Activated CD8-positive, alpha-beta memory T cell treated with anti-CD3 and anti-CD28 coated beads, Interleukin-2, amount 50 U/mL, for 24 hours (primary cell): ENCODE data around the gene WSCD1.

ENCODE experiments used
- DNase-seq: peaks from one replicate; pipeline ENCODE4 v3.0.0-alpha.2; 2020; ENCODE audit errors: extremely low read depth

The WSCD1 gene

DNA sequence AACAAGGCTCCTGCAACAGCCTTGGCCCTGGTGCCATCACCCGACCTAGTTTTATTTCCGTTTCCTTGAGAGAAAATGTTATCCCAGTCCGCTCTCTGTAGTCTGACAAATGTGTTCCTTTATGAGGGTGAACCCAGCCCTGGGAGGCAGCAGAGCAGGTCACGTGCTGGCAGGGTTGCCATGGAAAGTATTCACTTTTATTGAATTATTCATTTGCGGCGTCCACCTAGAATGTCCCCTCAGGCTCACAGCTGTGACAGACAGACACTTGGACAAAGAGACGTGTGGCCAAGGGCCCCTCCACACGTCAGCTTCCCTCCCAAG lies 90.0 kb downstream of the WSCD1 start:
- DNase-seq = no peak

DNA sequence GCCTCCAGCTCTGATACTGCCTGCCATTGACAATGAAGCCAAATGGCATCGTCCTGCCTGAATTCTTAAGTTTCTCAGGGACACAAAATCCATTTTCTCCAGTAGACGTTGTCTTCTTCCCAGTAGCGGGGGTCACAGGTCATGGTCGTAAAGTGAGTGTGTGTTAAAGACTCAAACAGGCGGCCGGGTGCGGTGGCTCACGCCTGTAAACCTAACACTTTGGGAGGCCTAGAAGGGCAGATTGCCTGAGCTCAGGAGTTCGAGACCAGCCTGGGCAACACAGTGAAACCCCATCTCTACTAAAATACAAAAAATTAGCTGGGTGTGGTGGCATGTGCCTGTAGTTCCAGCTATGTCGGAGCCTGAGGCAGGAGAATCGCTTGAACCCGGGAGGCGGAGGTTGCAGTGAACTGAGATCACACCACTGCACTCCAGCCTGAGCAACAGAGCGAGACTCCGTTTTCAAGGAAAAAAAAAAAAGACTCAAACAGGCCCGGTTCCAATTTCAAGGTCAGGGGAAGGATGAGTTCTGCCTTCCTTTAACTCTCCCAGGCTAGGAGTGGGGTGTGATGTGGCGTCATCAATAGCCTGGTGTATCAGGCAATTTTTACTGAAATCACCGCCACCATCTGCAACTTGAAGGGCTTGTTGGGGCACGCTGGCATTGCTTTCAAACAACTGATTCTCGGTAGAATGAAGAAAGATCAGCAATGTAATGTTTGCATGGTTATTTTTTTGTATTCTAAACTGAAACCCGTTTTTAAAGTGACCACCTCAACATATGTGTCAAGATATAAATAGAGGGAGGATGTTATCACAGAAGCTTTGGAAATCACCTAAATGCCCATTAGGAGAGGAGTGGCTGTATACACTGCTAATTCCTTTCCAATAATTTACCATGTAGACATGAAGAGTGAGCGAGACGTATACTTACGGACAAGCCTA lies 91.0 kb downstream of the WSCD1 start:
- no peak for DNase-seq

DNA sequence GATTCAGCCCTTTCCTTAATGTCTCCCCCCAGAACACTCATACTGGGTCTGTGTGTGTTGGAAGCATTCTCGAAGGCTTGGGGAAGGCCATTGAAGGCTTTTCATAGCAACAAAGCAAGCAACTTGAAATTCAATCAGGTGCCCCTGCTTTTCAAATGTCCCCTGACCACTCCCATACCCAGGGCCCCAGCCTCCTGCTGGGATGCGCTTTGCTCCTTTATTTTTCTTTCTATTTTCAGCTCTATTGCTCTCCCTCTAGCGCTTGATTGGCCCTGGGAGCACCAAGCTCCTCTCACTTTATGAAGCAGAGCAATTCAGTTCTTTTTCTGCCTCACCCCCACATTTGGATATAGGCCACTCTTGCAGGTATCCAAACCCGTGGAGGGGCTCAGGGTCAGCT lies 92.0 kb downstream of the WSCD1 start:
- DNase-seq = no peak

DNA sequence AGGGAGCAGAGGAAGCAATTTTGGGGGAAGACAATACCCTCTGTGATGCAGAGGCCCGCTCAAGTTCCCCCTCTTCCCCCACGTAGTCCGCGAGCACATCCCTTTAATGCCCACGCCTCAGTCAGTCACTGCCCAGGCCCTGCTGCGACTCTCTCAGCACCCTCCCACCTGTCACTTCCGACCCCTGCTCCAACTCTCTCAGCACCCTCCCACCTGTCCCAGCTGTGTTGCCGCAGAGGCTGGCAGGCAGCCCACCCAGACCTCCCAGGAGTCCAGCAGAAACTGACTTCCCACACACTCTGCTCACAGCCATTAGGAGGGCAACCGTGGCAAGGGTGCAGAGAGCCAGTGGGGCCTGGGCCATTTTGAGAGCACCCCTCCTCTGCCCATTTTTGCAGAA lies 92.7 kb downstream of the WSCD1 start:
- no peak for DNase-seq

DNA sequence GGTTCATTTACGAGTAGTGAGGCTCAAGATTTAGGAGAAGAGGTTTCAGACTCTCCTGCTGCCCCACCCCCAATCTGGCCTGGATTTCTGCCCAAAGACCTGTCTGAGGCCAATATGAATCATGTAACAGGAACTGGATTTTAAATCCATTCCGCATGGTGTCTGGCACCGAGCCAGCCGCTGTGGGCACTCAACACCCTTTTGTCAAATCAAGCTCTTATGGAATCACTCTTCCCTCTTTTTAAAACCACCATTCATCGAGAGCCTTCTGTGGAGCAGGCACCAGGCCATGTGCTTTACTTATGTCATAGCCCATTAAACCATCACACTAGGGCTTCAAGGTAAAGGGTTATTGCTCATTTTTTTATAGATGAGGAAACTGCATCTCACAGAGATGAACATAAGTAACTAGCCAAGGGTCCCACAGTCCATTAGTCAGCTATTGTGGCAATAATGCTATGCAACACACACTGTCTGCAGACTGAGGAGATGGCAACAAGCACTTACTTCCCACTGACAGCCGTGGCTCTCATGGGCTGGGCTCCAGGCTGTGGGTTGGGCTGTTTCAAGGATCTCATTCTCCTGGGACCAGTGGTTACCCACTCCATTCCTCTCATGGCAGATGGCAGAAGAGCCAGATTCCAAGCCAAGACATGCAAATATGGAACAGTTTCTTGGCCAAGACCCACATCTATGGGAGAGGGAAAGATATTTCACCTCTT lies 93.6 kb downstream of the WSCD1 start:
- DNase-seq = no peak

DNA sequence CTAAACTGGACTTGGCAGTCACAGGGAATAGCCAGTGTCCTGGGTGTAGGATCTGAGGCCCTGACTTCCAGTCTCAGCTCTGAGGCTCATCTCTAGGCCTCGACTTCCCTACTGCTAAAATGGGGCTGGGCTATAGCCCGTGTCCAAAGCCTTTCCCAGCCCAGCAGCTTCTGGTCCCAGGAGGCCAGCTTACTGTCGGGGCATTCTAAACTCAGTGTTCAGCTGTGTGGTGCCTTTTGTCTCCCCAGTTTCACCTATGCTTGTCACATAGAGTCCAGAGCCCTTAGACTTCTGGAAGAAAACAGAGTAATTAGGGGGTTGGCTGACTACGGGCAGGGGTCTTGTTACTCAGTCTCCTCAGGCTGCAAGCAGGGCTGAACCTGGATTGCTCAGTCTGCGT lies 94.8 kb downstream of the WSCD1 start:
- no peak for DNase-seq

DNA sequence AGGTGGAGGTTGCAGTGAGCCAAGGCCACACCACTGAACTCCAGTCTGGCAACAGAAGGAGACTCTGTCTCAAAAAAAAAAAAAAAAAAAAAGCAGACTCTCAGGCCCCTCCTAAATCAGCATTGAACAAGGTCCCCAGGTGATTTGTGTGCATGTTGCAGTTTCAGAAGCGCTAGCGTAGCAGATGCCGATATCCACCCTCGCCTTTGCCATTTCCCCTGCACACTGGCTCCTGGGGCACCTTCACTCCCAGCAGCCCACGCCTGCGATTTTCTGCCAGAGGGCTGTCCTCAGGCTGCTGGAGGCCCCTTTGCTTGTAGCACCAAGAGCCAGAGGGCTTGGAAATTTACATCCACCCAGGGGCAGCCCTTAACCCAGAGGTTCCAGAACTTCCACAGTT lies 95.6 kb downstream of the WSCD1 start:
- DNase-seq = no peak

DNA sequence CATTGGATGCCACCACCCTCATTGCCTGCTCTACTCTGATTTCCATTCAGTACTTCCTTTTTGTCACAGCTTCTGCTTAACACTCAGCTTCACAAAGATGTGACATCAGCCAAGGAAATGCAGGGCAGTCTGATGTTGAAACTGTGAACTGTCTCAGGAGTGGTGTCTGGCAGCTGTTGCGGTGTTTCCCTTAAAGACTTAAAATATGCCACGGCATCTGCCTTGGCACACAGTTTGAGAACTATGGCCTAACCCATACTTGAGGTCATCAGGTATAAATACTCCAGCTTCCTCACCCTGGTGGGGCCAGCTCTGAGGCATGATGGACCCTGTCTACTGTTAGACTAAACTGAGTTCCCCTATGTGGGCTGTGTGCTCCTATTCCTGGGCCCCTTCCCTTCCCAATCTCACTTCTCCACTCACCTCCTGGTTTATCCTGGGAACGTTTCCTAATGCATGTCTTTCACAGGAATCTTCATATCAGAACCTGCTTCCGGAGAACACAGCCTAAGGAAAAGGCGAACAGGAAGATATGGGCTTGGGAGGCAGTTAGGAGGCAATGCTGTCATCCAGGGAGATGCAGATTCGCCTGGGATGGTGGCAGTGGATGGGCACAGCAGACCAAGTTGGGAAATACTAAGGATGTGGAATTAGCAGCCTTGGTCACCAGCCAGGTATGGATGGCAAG lies 96.5 kb downstream of the WSCD1 start:
- DNase-seq = no peak

DNA sequence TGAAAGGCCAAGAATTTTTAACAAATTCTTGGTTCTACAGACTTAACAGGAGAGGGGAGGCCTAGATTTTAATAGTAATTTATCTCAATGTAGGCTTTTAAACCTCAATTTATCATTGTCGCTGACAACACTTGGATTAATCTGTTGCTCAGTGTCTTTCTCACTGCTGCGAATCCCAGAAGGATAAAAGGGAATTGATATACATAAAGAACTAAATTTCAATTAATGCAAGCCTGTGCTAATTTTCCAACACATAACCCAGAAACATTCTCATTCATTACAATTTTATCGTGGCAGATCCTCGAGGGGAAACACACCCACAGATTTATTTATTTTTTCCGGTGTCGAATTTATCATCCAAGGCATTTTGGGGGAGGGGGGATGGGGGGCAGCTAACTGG lies 98.1 kb downstream of the WSCD1 start:
- DNase-seq = no peak

DNA sequence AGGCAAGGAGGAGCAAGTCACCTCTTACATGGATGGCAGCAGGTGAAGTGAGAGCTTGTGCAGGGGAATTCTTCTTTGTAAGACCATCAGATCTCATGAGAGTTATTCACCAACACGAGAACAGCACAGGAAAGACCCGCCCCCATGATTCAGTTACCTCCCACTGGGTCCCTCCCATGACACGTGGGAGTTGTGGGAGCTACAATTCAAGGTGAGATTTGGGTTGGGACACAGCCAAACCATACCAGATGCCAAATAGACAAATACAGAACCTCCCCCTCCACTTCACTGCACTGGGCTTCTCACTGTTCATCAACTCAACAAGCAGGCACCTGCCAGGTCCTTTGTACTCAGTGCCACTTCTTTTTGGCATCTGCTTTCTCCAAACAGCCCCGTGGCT lies 100.2 kb downstream of the WSCD1 start:
- no peak for DNase-seq

DNA sequence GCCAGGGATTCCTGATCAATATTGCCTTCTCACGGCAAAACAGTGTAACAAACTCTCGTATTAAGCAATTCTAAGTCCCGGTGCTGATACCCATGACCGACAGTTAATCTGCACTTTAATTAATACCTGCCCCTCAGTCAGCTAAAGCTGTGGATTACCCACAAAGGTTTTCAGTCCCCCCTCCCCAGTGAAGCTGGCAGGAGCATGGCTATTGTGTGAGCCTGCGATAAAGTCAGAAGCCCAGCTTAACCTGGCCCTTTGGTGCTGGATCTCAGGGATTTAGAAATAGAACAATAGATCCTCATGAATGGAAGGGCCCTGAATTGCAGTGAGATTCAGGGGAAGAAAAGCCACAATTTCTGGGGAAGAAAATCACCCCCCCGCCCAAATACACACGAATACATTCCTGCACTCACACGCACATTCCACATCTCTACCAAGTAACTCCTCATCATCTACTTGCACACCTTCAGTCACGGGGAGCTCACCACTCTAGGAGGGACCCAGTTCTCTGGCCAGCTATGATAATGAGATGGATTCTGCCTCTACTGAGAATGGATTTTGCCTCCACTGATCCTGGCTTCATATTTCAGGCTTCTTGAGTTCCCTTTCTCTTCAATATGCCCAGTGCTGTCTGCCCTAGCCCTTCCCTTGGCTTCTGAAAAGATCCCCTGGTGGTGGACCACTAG lies 102.6 kb downstream of the WSCD1 start:
- DNase-seq = no peak

DNA sequence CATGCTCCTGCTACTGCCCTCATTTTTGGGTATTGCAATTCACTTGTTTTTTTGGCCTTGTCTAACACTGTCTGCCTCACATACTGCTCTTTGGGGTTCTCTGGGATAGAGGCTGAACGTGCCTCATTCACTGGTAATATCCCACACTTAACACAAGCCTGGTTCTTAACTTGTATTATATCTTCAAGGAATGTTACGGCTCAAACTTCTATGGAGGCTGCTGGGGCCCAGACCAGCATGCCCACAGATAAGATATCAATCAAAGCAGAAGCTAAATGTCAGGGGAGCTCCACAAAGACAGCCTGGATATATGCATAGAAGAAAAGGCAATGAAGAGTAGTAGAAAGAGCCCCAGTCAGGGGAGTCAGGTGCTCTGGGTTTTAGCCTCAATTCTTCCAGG lies 103.5 kb downstream of the WSCD1 start:
- DNase-seq = no peak
